Measurements from ENCODE around the gene CADM2.
A peak's percentile ranks its signal among the peaks of the same experiment; 100 is the strongest.

CADM2 gene

DNA sequence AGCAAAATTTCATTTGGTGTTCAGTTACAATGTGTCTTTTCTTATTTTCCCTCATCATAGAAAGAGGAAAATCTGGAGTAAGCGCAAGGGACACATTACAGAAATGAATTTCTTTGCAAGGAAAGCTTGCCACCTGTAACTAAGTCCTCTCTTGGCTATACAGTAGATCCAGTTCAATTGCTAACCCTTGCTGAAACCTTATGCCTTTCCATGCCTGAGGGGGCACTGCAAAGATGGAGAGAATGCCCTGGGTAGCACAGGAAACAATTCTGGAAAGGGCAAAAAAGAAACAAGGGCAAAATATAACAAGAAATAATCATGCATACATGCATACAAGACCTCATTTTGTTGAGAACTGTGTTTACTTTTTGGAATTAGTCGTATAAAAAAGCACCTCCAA, 4.3 kb downstream of the CADM2 start:
- H3K4me3 Mint-ChIP-seq = no peak overlapping the region
- peaks cover 55% of the 10 kb centered on the region for H3K27me3 Mint-ChIP-seq (ENCODE audit: low read depth, poor library complexity)
- H3K36me3 Mint-ChIP-seq (ENCODE audit: low read depth) = no peaks in the 10 kb centered on the region
- DNase-seq = no peak
- H3K9me3 Mint-ChIP-seq = no peaks in the 10 kb centered on the region
- TF ChIP-seq, protein P1, sequence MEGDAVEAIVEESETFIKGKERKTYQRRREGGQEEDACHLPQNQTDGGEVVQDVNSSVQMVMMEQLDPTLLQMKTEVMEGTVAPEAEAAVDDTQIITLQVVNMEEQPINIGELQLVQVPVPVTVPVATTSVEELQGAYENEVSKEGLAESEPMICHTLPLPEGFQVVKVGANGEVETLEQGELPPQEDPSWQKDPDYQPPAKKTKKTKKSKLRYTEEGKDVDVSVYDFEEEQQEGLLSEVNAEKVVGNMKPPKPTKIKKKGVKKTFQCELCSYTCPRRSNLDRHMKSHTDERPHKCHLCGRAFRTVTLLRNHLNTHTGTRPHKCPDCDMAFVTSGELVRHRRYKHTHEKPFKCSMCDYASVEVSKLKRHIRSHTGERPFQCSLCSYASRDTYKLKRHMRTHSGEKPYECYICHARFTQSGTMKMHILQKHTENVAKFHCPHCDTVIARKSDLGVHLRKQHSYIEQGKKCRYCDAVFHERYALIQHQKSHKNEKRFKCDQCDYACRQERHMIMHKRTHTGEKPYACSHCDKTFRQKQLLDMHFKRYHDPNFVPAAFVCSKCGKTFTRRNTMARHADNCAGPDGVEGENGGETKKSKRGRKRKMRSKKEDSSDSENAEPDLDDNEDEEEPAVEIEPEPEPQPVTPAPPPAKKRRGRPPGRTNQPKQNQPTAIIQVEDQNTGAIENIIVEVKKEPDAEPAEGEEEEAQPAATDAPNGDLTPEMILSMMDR (IDR thresholded peaks at IDR 0.05) = no peak
- no peak overlapping the region for H3K27ac Mint-ChIP-seq
- peaks cover 30% of the 10 kb centered on the region for H3K4me1 Mint-ChIP-seq

DNA sequence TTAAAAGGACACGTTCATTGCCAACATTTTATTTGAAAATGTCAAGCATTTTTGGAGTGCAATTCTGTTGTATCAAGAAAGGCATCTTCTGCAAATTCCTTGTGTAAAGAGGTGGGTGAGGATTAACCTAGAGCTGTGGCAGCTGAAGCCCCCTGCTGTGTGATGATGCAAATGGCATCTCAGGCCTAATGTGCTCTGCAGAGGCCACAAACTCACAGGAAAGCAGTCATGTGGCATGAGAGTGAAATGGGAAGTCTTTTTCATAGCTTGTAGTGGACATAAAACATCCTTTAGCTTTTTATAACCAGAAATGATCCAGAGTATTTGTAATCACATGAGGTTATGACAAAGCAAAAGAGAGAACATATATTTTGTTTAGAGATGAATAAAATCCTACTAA, 6.4 kb downstream of the CADM2 start:
- TF ChIP-seq, protein P1 (IDR thresholded peaks at IDR 0.05) = peak; percentile 52
- H3K9me3 Mint-ChIP-seq = no peaks in the 10 kb centered on the region
- H3K4me1 Mint-ChIP-seq = peaks cover 18% of the 10 kb centered on the region
- no peak overlapping the region for H3K4me3 Mint-ChIP-seq
- peak; percentile 47 for DNase-seq
- H3K27ac Mint-ChIP-seq = no peak overlapping the region
- H3K36me3 Mint-ChIP-seq (ENCODE audit: low read depth) = no peaks in the 10 kb centered on the region
- peaks cover 38% of the 10 kb centered on the region for H3K27me3 Mint-ChIP-seq (ENCODE audit: low read depth, poor library complexity)

DNA sequence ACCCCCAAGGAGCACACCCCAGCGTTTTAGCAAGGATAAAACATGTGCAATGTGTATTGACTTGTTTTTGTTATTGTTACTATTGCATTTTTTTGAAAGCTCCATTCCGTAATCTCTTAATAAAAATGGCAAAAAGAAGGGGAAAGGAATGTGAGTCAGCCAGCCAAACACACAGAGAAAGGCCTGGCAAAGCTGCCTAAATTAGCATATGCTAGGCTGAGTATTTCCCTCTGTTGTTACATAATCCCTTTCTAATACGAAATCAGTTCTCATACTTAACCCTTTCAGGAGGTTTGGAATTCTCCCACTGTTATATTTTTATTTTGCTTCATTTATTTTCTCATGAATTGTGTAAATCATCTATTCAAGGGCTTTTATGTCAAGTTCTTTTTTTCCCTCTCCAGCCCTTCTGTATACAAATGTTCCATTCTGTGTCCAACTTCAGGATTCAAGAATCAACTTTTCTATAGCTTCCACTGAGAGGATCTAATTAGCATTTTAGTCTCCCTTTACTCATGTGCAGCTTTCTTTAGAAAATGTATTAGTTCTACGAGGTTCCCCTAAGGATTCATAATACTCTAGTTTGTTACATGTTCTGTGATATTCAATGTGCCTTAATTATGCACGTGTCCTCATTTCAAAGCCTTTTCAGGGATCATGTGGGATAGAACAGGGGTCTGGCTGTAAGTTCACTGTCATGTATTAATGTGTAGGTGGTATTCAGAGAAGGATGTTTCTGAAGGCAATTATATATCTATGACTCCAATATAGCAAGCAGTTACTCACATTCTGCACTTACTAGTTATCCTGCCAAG, 9.2 kb downstream of the CADM2 start:
- Mint-ChIP-seq H3K27ac (no peak overlapping the region), H3K4me1 (no peaks in the 10 kb centered on the region), H3K9me3 (no peaks in the 10 kb centered on the region), H3K27me3 (ENCODE audit: low read depth, poor library complexity) (peaks cover 10% of the 10 kb centered on the region), H3K4me3 (no peak overlapping the region), H3K36me3 (ENCODE audit: low read depth) (no peaks in the 10 kb centered on the region)
- no peak for DNase-seq
- TF ChIP-seq, protein P1 (IDR thresholded peaks at IDR 0.05) = no peak

DNA sequence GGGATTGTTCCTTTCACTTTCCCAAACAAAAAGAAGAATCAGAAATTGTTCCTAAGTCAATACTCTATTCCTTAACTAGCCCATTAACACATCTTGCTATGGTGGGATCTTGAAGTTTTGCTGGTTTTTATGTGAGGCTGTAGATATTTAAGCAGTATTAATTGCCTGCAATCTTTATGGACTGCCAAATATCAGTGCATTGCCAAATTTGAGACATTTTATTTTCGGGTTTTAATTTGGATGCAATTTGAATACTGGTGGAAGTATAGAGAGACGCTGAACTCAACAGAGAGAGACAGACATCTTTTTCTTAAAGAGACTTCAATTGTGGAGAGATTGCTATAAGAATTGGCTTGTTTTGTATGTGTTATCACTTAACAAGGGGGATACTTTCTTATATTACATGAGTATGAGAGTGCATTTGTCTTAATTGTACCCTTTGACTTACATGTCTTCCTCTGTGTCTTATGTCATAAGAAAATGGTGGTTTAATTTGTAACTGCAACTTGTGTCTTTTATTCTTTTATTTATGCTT, 10.0 kb downstream of the CADM2 start:
- Mint-ChIP-seq H3K9me3 (no peaks in the 10 kb centered on the region), H3K4me3 (no peak overlapping the region), H3K4me1 (no peaks in the 10 kb centered on the region), H3K27ac (no peak overlapping the region), H3K27me3 (ENCODE audit: low read depth, poor library complexity) (peaks cover 2% of the 10 kb centered on the region), H3K36me3 (ENCODE audit: low read depth) (no peaks in the 10 kb centered on the region)
- TF ChIP-seq, protein P1 (IDR thresholded peaks at IDR 0.05) = no peak
- DNase-seq = no peak

DNA sequence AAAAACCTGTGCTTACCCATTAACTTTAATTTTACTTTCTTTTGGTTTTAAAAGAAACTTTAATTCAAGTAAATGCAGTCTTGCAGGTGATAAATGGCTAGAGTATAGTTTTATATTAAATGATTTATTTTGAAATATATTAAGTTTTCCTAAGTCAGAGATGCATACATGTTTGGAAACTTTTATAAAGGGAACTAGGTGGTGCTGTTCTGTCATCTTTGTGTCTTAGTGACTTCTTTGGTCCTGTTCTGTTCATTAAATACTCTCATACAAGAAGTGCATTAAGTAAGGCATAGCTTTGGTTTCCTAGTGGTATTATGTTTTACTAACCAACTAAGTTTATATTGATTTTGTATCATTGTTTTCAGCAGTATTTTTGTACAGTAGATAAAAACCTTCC, 15.6 kb downstream of the CADM2 start:
- peaks cover 4% of the 10 kb centered on the region for H3K27me3 Mint-ChIP-seq (ENCODE audit: low read depth, poor library complexity)
- DNase-seq = no peak
- no peaks in the 10 kb centered on the region for H3K36me3 Mint-ChIP-seq (ENCODE audit: low read depth)
- TF ChIP-seq, protein P1 (IDR thresholded peaks at IDR 0.05) = no peak
- no peak overlapping the region for H3K4me3 Mint-ChIP-seq
- H3K27ac Mint-ChIP-seq = no peak overlapping the region
- no peaks in the 10 kb centered on the region for H3K9me3 Mint-ChIP-seq
- H3K4me1 Mint-ChIP-seq = no peaks in the 10 kb centered on the region

DNA sequence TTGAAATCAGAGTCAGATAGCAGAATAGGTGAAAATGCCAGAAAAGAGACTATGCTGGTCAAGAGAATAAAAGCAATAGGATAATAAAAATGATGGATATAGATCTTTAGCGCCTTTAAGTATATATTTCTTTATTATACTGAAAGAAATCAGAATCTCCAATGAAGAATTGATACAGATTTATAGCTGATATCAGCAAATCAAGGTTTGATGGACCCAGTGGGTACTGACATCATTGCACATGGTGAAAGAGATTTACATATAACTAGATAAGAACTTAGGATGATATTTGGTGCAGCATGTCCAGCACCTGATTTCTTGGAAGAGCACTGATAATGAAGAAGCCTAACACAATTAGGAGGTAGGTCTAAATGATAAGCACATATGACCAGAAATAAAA, 18.2 kb downstream of the CADM2 start:
- TF ChIP-seq, protein P1 (IDR thresholded peaks at IDR 0.05) = no peak
- no peaks in the 10 kb centered on the region for H3K36me3 Mint-ChIP-seq (ENCODE audit: low read depth)
- H3K9me3 Mint-ChIP-seq = no peaks in the 10 kb centered on the region
- H3K4me1 Mint-ChIP-seq = no peaks in the 10 kb centered on the region
- H3K4me3 Mint-ChIP-seq = no peak overlapping the region
- peaks cover 4% of the 10 kb centered on the region for H3K27me3 Mint-ChIP-seq (ENCODE audit: low read depth, poor library complexity)
- no peak for DNase-seq
- H3K27ac Mint-ChIP-seq = no peak overlapping the region
